WTC11 (cell line): Measurements from ENCODE around the gene TNFAIP8L3.

ENCODE experiments used
- CTCF ChIP-seq: fragments of 200-600 bp; IDR thresholded peaks from 2 replicates; pipeline ENCODE4 v1.8.0; 2022; ENCODE audit warnings: antibody characterized with exemption
- HMGXB4 ChIP-seq: sonication (generic); formaldehyde crosslinking; IDR thresholded peaks from 2 replicates; pipeline ENCODE4 v1.8.1; 2023; ENCODE audit warnings: mild to moderate bottlenecking, moderate library complexity, missing genetic modification reagents
- KAT7 ChIP-seq: sonication (generic); formaldehyde crosslinking; IDR thresholded peaks from 2 replicates; pipeline ENCODE4 v1.8.1; 2023; ENCODE audit warnings: missing genetic modification reagents, mild to moderate bottlenecking, borderline replicate concordance
- RELA ChIP-seq: sonication (generic); formaldehyde crosslinking; IDR thresholded peaks from 2 replicates; pipeline ENCODE4 v1.8.1; 2022; ENCODE audit warnings: missing genetic modification reagents, mild to moderate bottlenecking, borderline replicate concordance
- ZBTB43 ChIP-seq: sonication (generic); formaldehyde crosslinking; IDR thresholded peaks from 2 replicates; pipeline ENCODE4 v1.8.1; 2023; ENCODE audit warnings: mild to moderate bottlenecking, missing genetic modification reagents

- TF ChIP-seq KAT7 (CRISPR knock-in tag) (no peak), HMGXB4 (CRISPR knock-in tag) (no peak), RELA (CRISPR knock-in tag) (no peak), ZBTB43 (CRISPR knock-in tag) (no peak), CTCF (no peak)
Measured at GRCh38 chr15:51038974-51039319, 55.8 kb downstream of the TNFAIP8L3 start.
